GM19467 (cell line): ENCODE data around the gene IPO13.

Experiments used
- ATAC-seq: cut with Tn5 transposase; IDR thresholded peaks from one replicate; pipeline ENCODE4 v1.9.1; 2021; ENCODE audit warnings: mild to moderate bottlenecking, moderate library complexity; ENCODE audit not compliant: unreplicated experiment

Gene IPO13

DNA sequence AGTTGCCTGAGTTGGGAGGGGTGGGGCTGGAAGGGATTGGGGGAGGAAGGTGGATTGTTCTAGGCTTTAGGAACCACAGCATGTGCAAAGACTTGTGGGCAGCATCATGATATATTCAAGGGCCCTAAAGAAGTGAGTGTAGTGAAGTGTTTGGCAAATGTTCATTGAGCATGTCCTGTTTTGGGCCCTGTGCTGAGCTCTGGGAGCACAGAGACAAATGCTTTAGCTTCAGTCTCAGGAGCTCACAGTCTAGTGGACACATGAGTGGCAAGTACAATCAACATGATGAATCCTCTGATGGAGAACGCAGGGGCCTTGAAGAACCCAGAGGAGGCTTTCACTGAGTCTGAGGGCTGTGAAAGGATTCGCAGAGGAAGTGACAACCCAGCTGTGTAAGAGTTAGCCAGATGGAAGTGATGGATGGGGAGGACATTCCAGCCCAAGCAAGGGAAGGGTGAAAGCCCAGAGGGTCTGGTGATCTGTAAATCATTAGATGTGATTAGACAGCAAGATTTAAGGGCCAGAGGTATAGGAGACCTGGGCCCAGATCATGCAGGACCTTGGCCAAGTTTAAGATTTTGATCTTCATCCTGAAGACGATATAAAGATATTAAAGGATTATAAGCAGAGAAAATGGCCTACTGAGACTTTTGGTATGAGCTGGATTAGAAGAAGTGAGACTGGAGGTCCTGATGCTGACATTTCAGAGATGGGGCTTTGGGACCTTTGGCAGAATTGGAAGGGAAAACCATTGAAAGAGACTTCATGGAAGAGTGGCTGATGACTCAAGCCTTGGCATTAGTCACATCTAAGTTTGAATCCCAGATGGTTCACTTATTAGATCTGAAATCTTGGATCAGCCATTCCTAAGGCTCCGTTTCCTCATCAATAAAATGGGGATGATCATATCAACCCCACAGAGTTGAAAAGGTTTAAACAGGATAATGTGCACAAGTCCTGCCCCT lies 4.6 kb downstream of the IPO13 start:
- no peak for ATAC-seq

DNA sequence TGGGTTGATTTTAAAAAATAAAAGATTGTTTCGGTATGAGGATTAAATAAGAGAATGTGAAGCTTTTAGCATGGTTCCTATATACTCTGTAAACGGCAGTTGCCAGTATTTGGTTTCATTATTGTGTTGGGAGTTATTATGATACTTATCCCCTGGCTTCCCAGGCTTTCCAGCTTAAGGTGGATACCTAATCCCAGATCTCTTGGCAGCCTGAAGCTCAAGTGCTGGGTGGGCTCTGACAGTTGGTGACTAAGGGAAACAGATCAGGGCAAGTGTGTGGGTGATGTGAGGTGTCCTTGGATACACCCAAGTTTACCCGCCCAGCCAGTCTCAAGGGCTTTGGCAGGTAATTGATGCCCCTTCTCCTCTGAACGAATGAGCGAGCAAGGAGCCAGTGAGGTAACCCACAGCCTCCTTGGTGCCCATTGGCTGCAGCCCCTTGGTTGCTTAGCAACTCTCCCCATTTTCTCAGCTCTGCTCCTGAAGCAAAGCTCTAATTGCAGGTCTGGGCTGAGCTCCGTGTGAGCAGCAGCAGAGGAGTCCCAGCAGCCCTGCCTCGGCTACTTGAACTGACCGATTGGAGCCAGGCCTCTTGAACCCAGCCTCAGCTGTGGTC lies 6.1 kb downstream of the IPO13 start:
- no peak for ATAC-seq

DNA sequence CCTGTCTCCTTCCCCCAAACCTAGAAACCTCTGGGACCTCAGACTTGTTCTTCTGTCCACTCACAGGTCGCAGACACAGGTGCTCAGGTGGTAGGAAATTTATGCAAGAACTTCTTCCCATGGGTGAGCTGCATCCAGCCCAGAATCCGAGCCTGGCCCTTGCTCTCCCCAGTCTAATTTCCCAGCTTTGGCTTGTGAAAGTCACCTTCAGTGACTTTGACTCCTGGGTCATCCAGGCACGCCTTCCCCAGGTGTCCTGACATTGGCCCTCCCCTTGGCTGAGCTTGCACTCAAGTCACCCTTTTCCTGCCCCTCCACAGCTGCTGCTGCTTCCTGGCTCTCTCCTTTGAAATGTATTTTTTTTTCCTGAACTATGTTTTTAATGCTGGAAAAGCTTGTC lies 6.6 kb downstream of the IPO13 start:
- ATAC-seq, result no peak

DNA sequence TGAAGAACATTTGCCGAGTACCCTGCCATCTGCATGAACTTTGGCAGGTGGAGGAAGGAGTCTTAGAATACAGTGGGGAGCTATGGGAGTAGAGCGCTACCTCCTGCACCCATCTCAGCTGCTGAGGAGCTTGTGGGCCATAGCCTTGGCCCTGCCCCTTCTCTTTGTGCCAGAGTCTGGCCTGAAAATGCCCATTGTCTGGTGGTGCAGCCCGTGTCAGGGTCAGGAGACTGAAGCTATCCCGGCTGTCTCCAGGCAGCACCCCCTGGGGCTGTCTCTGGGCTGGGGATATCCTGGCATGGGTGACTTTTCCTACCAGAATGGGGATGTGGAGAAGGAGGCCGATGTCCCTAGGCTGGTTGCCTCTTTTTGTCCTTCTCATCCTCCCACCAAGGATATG lies 7.3 kb downstream of the IPO13 start:
- no peak for ATAC-seq

DNA sequence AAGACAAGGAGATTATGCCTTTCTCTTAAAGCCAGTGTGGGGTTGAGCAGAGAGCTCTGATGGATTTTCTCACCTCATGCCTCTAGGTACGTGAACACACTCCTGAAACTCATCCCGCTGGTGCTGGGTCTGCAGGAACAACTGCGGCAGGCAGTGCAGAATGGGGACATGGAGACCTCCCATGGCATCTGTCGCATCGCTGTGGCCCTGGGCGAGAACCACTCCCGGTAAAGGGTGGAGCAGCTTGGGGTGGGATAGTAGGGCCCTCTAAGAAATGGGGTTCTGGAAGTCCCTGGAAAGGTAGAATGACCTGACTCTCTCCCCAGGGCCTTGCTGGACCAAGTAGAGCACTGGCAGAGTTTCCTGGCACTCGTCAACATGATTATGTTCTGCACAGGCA lies 9.5 kb downstream of the IPO13 start:
- no peak for ATAC-seq

DNA sequence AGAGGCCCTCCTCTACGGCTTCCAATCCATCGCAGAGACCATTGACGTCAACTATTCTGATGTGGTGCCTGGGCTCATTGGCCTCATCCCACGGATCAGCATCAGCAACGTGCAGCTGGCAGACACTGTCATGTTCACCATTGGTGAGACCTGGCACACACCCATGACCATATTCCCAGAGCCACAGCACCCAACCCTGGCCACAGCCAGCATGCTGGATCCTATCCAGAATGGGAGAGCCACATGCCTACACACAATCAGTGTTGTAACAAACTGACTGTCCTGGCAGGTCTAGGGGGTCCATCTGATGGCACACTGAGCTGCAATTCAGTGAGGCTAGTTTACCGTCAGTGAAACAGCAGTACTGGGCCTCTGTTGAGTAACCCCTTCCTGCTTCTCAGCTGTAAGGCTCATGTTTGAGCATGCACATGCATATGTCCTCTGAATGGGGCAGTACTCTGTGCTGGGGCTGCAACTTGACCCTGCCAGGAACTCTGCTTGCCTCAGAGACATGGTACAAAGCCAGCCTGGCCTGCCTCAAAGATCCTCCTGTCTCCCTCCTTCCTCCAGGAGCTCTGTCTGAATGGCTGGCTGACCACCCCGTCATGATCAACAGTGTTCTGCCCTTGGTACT lies 10.8 kb downstream of the IPO13 start:
- ATAC-seq, result no peak

DNA sequence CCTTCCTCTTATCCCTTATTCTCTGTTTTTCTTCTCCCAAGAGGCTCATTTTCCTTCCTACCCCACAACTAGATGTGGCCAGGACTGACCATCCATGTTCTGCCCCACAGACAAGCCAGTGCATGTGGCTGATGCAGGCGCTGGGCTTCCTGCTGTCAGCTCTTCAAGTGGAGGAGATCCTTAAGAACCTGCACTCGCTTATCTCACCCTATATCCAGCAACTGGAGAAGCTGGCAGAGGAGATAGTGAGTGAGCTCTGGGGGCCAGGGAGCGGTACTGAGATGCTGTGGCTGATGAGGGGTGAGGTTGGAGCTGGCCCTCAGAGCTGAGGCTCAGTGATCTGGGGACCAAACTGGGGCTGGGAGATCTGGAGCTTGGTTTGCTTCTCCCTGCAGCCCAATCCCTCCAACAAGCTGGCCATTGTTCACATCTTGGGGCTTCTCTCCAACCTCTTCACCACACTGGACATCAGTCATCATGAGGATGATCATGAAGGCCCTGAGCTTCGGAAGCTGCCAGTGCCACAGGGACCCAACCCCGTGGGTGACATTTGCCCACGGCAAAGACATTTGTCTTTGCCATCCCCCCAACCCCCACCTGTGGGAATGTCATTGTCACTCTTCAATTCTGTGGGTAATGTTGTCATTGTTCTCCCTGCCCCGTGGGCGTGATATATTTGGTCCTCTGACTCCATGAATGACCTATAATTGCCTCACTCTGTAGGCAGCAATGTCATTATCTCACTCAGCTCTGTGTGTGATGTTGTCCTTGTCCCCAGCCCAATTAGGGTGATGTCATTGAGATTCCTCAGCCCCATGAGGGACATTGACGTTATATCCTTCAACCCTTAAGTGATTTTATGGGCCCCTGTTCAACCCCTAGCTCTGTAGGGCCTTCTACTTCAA lies 11.9 kb downstream of the IPO13 start:
- ATAC-seq, result no peak

DNA sequence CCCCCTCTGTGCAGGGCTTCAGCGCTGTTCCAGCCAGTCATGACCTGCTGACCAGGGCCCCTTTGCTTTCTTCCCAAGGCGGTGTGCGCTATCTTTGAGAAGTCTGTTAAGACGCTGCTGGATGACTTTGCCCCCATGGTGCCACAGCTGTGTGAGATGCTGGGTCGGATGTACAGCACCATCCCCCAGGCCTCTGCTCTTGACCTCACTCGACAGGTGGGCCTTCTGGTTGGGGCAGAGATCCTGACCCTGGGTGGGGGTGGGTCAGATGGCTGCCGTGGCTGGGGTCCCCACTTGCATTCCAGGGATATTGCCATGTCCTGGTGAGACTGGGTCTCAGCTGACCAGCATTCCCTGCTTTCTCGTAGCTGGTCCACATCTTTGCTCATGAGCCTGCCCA lies 14.0 kb downstream of the IPO13 start:
- ATAC-seq, result no peak

DNA sequence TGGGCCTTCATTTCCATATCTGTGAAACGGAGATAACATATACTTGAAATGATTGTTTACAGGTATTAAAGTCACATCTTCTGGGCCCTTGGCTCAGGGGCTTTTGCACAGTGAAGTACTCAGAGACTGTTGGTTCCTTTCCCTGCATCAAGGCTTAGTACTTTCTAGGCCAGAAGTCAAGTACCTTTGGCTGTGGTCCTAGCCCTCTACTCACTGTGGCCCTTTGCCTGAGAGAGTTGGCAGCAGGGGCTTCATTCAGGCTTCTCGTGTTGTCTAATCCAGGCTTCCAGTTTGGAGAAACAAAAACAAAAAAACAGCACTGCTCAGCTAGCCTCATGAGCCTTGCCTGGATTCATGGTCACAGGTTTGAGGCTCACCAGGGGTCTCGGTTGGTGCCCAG lies 14.9 kb downstream of the IPO13 start:
- no peak for ATAC-seq

DNA sequence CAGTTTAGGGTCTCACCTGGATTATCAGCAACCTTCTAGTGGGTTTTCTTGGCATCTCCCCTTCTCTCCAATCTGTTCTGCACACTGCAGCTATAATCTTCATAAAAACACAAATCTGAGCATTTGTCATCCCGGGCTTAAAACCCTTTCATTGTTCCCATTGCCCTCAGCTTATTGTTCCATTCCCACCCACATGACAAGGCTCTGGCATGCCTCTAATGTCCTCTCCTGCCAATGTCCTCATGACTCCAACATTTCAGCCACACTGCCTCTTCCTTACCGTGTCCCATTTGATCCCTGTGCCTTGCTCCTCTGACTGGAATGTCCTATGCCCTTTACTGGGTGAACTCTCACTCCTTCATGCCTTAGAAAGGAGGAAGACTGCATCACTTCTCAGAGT lies 15.6 kb downstream of the IPO13 start:
- no peak for ATAC-seq

DNA sequence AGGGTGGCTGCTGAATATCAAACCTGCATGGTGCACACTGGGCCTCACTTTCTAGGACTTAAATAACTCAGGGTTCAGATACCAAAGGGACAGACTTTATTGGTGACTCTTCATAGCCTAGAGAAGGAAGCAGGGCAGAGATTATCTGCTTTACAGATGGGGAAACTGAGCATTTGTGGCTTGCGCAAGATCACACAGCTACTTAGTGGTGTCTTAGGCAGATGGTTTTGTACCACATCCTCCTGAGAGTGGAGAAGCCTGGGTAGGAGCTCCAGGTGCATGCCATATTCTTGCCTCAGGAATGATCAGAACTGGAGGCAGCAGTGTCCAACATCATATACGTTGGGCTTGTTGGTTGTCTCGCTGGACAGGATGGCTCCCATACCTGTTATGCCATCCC lies 16.3 kb downstream of the IPO13 start:
- no peak for ATAC-seq

DNA sequence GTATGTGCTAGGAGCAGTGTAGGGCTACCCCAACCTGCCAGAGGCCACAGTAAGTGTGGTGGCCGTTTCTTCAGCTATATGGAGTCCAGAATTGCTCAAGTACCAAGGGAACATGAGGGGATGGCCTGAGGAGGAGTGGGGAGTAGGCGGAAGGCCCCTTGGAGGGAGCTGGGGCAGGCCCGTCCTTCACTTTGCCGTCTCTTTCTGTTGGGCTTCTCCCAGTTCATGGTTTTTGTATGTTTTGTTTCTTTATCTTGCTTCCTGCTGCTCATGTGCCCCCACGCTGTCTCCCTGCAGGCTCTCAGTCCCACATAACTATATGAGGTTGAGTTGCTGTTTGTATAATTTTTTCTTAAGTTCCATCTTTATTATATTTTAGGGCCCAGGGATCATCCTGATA lies 17.1 kb downstream of the IPO13 start:
- no peak for ATAC-seq

DNA sequence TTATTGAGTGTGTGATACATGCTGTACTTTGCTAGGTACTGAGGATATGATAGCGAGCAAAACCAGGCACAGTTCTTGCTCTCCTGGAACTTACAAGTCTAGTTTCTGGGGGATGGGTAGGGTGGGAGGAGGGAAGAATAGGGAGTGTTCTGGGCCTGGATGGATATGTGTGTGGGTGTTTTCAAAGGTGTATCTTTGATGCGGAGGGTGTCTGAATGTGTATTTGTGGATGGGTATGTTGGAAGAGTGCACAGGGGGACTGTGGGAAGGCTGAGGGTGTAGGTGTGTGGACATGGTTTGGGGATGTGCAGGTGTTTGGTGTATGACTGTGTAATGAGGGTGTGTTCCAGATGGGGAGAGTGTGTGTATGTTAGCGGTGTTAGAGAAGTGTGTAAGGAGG lies 18.6 kb downstream of the IPO13 start:
- no peak for ATAC-seq

DNA sequence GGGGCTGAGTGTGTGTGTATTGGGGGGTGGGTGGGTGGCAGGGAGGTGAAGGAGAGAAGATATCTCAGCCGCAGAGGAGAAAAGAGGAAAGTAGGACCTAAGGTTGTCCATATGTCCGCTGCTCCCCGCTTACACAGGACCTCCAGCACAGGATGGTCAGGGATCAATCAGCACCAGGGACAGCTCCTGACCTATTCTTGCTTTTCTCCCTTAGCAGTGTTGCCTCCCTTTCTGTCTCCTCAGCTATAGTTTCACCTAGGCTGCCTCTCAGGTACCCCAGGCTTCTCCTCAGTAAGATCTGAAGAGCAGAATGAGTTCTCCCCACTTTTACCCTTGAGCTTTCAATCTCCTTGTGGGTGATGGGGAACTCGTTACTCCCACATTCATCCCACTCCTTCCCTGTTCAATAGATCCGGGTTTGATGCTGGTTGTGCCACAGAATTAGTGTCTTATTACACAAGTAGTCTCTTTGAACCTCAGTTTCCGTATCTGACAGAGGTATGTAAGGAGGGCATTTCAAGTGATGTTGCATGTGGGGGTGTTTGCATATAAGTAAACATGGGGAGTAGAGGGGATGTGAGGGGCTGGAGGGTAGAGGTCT lies 21.7 kb downstream of the IPO13 start:
- no peak for ATAC-seq

DNA sequence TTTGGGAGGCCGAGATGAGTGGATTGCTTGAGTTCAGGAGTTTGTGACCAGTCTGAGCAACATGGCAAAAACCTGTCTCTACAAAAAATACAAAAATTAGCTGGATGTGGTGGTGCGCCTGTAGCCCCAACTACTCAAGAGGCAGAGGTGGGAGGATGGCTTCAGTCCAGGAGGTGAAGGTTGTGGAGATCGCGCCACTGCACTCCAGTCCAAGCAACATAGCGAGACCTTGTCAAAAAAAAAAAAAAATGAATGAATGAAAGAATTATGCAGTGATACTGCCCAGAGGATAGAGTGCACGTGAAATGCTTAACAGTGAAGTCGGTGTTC lies 22.6 kb downstream of the IPO13 start:
- no peak for ATAC-seq

DNA sequence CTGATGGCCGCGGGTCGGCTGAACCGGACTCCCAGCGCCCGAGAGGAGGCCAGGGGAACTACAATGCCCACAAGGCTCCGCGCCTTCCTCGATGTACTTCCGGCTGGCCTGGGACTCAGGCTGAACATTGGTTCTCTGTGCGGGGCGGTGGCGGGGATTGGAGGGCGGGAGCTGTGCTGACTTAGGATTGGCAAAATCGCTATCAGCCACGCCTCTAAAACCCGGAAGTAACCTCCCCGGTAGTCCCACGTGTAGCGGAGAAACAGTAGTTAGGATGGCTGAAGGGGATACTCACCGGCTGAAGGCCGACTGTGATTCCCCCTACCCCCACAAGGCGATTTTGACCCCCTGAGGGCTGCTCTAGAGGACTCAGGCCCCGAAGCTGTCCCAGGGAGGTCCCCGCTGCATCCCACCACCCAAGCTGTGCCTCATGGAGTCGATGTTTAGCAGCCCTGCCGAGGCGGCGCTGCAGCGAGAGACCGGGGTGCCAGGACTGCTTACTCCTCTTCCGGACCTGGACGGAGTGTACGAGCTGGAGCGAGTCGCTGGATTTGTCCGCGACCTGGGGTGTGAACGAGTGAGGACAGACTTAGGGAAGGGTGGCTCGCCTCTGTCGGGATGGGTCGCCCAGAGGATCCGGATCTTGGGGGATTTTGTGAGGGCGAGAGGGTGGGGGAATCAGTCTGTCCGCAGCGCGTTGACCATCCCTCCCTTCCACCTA lies 23.2 kb downstream of the IPO13 start, which contains the start of gene DPH2:
TSS of gene DPH2 (plus strand) at position 265 of the 721 bp plus-strand sequence. CDS start at position 431, 166 bp downstream.
- peak; percentile 75 for ATAC-seq

DNA sequence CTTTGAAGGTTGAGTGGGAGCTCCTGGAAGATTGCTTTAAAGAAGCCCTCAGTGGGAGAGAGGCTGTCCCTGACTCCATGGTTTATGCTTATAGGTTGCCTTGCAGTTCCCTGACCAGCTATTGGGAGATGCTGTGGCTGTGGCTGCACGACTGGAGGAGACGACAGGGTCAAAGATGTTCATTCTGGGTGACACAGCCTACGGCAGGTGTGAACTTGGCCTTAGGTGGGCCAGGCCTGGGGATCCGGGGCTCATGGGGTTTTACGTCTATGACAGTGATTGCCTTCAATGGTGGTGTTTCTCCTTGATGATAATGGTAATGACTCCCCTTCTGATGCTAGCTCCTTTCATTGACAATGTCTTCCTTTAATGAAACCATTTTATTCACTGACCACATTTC lies 23.8 kb downstream of the IPO13 start:
- no peak for ATAC-seq

DNA sequence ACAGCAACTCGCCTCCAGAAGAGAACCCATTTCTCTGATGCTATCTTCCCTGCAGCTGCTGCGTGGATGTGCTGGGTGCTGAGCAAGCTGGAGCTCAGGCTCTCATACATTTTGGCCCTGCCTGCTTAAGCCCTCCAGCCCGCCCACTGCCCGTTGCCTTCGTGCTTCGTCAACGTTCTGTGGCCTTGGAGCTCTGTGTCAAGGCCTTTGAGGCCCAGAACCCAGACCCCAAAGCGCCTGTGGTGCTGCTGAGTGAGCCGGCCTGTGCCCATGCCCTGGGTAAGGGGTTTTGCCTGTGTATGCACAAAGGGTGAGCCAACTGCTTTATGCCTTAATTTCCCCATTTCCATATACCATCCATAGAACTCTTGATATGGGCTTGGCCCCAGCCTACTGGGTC lies 24.2 kb downstream of the IPO13 start:
- no peak for ATAC-seq

DNA sequence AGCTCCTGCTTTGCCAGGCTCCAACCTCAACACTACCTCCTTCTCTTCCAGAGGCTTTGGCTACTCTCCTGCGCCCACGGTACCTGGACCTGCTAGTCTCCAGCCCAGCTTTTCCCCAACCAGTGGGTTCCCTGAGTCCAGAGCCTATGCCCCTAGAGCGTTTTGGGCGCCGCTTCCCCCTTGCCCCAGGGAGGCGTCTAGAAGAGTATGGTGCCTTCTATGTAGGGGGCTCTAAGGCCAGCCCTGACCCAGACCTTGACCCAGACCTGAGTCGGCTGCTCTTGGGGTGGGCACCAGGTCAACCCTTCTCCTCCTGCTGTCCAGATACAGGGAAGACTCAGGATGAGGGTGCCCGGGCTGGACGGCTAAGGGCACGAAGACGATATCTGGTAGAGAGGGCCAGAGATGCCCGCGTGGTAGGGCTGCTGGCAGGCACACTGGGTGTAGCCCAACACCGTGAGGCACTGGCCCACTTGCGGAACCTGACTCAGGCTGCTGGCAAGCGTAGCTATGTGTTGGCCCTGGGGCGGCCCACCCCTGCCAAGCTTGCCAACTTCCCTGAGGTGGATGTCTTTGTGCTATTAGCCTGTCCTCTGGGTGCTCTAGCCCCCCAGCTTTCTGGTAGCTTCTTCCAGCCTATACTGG lies 24.7 kb downstream of the IPO13 start:
- no peak for ATAC-seq
